GM12878 (cell line): Measurements from ENCODE around the gene DENND6B. TPM values are rescaled to one million over a fixed set of nuclear protein-coding genes. Genes with fewer than 3 reads are reported as not detected.

Experiments used
- ATAC-seq: fragments of 200-7000 bp; cut with Tn5 transposase; 3 replicates; pipeline ENCODE4 v1.9.1; 2020; ENCODE audit warnings: mild to moderate bottlenecking, moderate library complexity
- BruUV-seq: library from RNA; stranded (reverse); fragments of 400-500 nt; replicated peaks from 2 replicates; lab custom pipeline; 2021; lab: Mats Ljungman, UMichigan
- CTCF ChIA-PET: fragments of 300-600 bp; sonication (Branson Sonifier 250); formaldehyde crosslinking; extraction: SDS; loops from one replicate; lab custom pipeline; 2021; ENCODE audit warnings: inconsistent platforms; lab: Yijun Ruan, JAX
- POLR2A ChIA-PET: fragments of 350-600 bp; formaldehyde crosslinking; extraction: SDS; loops from one replicate; lab custom pipeline; 2021; ENCODE audit warnings: inconsistent platforms; lab: Charles Lee
- RAD21 ChIA-PET: fragments of 300-600 bp; sonication (Branson Sonifier 250); formaldehyde crosslinking; loops from one replicate; lab custom pipeline; 2023; ENCODE audit warnings: antibody characterized with exemption; ENCODE audit not compliant: unreplicated experiment; lab: Charles Lee
- SMC1A ChIA-PET: fragments of 300-600 bp; sonication (Branson Sonifier 250); formaldehyde crosslinking; loops from one replicate; lab custom pipeline; 2023; ENCODE audit not compliant: unreplicated experiment, uncharacterized antibody; lab: Charles Lee
- DNase-seq: peaks from one replicate; pipeline ENCODE4 v3.0.0-alpha.2; 2011; ENCODE audit warnings: low read depth, low spot score
- FAIRE-seq: peaks from 3 replicates; lab custom pipeline; 2011; peaks lifted over from hg19 to GRCh38; lab: Jason Lieb, UNC
- H2AFZ ChIP-seq: 2 replicates; pipeline ENCODE4 v1.6.0; 2011; ENCODE audit warnings: low read depth, low read length, control low read depth; ENCODE audit not compliant: control insufficient read depth
- H3K27ac ChIP-seq: 2 replicates; pipeline ENCODE4 v1.5.1; 2011; ENCODE audit warnings: control low read depth; ENCODE audit not compliant: control insufficient read depth, insufficient read depth
- H3K27me3 ChIP-seq, 2 experiments: replicated peaks in 1 of 2; 2 replicates each; pipeline versions ENCODE4 v1.6.0 to v1.6.1; 2011; ENCODE audit warnings: low read length in 1 of 2; ENCODE audit not compliant: control insufficient read depth in 2 of 2, insufficient read depth in 2 of 2
- H3K36me3 ChIP-seq, 2 experiments: 2 replicates each; pipeline ENCODE4 v1.5.1; 2011; ENCODE audit warnings: low read length in 1 of 2; ENCODE audit not compliant: control insufficient read depth in 2 of 2, insufficient read depth in 2 of 2
- H3K4me1 ChIP-seq: 2 replicates; pipeline ENCODE4 v1.6.1; 2011; ENCODE audit warnings: mild to moderate bottlenecking, low read length, moderate library complexity, mixed read lengths; ENCODE audit not compliant: control insufficient read depth, insufficient read depth
- H3K4me2 ChIP-seq: 2 replicates; pipeline ENCODE4 v1.6.0; 2011; ENCODE audit warnings: control low read depth; ENCODE audit not compliant: control insufficient read depth, insufficient read depth
- H3K4me3 ChIP-seq: fragments of 200-600 bp; sonication (generic); 2 replicates; pipeline ENCODE4 v1.5.1; 2016
- H3K79me2 ChIP-seq: 2 replicates; pipeline ENCODE4 v1.6.0; 2011; ENCODE audit warnings: low read length; ENCODE audit not compliant: control insufficient read depth, insufficient read depth
- H3K9ac ChIP-seq: 2 replicates; pipeline ENCODE4 v1.8.0; 2011; ENCODE audit warnings: low read length, control low read depth, mixed read lengths; ENCODE audit not compliant: control insufficient read depth, insufficient read depth
- H3K9me3 ChIP-seq: replicated peaks from 3 replicates; pipeline ENCODE4 v1.5.1; 2011; ENCODE audit warnings: mild to moderate bottlenecking, low read length; ENCODE audit not compliant: control insufficient read depth, insufficient read depth
- H4K20me1 ChIP-seq: 2 replicates; pipeline ENCODE4 v1.6.0; 2011; ENCODE audit not compliant: control insufficient read depth, insufficient read depth
- BCL11A ChIP-seq: IDR thresholded peaks from 2 replicates; pipeline ENCODE4 v1.6.1; 2011; ENCODE audit warnings: low read depth, low read length
- CBX3 ChIP-seq: fragments of 200-600 bp; sonication (generic); IDR thresholded peaks from 2 replicates; pipeline ENCODE4 v1.6.1; 2016; ENCODE audit warnings: low read depth, borderline replicate concordance
- JUND ChIP-seq: IDR thresholded peaks from 2 replicates; pipeline ENCODE4 v1.6.1; 2012; ENCODE audit warnings: low read depth, mild to moderate bottlenecking, low read length, improper control_type of control experiment, moderate library complexity
- NFYA ChIP-seq: IDR thresholded peaks from 2 replicates; pipeline ENCODE4 v1.6.1; 2011; ENCODE audit warnings: low read depth, mild to moderate bottlenecking, low read length, improper control_type of control experiment, borderline replicate concordance
- NR2C2 ChIP-seq: IDR thresholded peaks from 2 replicates; pipeline ENCODE4 v1.6.1; 2011; ENCODE audit warnings: borderline replicate concordance, low read depth; ENCODE audit not compliant: control insufficient read depth, insufficient read length
- PML ChIP-seq: IDR thresholded peaks from 2 replicates; pipeline ENCODE4 v1.6.1; 2012; ENCODE audit warnings: low read length, inconsistent platforms
- POU2F2 ChIP-seq: IDR thresholded peaks from 3 replicates; pipeline ENCODE4 v1.6.1; 2011; ENCODE audit warnings: low read depth, mild to moderate bottlenecking, low read length, borderline replicate concordance
- RAD51 ChIP-seq: fragments of 450-650 bp; IDR thresholded peaks from 2 replicates; pipeline ENCODE4 v1.6.1; 2016; ENCODE audit warnings: moderate library complexity, mild to moderate bottlenecking, inconsistent platforms
- RCOR1 ChIP-seq: conservative IDR thresholded peaks from 2 replicates; pipeline ENCODE4 v1.6.1; 2012; ENCODE audit warnings: low read depth, low read length, improper control_type of control experiment
- SMARCA5 ChIP-seq: fragments of 450-650 bp; IDR thresholded peaks from 2 replicates; pipeline ENCODE4 v1.6.1; 2017; ENCODE audit warnings: mild to moderate bottlenecking
- TBL1XR1 ChIP-seq: IDR thresholded peaks from 2 replicates; pipeline ENCODE4 v1.6.1; 2012; ENCODE audit warnings: low read depth, low read length, improper control_type of control experiment
- TCF12 ChIP-seq: IDR thresholded peaks from 2 replicates; pipeline ENCODE4 v1.6.1; 2011; ENCODE audit warnings: low read depth, mild to moderate bottlenecking, low read length
- ZBTB4 ChIP-seq: fragments of 450-650 bp; formaldehyde crosslinking; IDR thresholded peaks from 2 replicates; pipeline ENCODE4 v1.4.0; 2022; ENCODE audit warnings: mild to moderate bottlenecking, moderate library complexity
- WGBS: methylation state at CpG from one replicate; pipeline ENCODE4 v1.1.6; 2016; ENCODE audit warnings: low lambda C conversion rate; ENCODE audit not compliant: insufficient replicate concordance, insufficient coverage; ENCODE audit errors: missing lambda C conversion rate; 5-methylcytosine and 5-hydroxymethylcytosine counted together
- in situ Hi-C: fragments of 300-500 bp; cut with MboI; formaldehyde crosslinking; loops from 9 replicates; pipeline ENCODE4 v1.14.3; 2018; ENCODE audit warnings: mixed read lengths
- intact Hi-C: fragments of 100-400 bp; cut with micrococcal nuclease; formaldehyde crosslinking; loops from one replicate; pipeline ENCODE4 v1.14.2; 2022; ENCODE audit not compliant: unreplicated experiment
- polyA plus RNA-seq, 11 experiments: library from polyadenylated mRNA; depleted of rRNA in 4 of 11; unstranded in 6 of 11; stranded (reverse) in 5 of 11; fragments of >200 nt; fragmentation: Nextera tagmentation in 4 of 11; fragmentation: Illumina TruSeq in 1 of 11; extraction: Ambion mirVana in 4 of 11; extraction: Trizol in 1 of 11; gene quantifications; 1 replicate in 1 of 11; 2 replicates in 10 of 11; pipeline versions ENCODE4 v1.2.1 to v1.2.3, GENCODE V29; 2011 to 2016; ENCODE audit warnings: inconsistent platforms in 2 of 11, missing spikeins in 2 of 11, low read depth in 1 of 11
- total RNA-seq, 4 experiments: library from RNA; depleted of rRNA in 3 of 4; stranded (reverse); fragments of >200 nt in 3 of 4; fragmentation: Illumina TruSeq in 1 of 4; extraction: Trizol in 1 of 4; gene quantifications; 2 replicates each; pipeline versions ENCODE4 v1.2.1 to v1.2.3, GENCODE V29; 2013 to 2021
- TF ChIP-seq, protein P1 (sequence below): fragments of 150-350 bp; IDR thresholded peaks from 2 replicates; pipeline ENCODE4 v1.6.1; 2014; ENCODE audit warnings: mild to moderate bottlenecking, low read depth, low read length

DENND6B gene
- total and polyA plus RNA-seq, 10 of the 15 experiments (the other 5 are each of a cell fraction or from before 2014, with no cell fraction given): 0.72 to 11.3 (median 6.2) TPM

GRCh38 chr22:50294319-50294656 lies 32.5 kb downstream of the DENND6B start:
- in situ Hi-C loops: no loop called here
- intact Hi-C loops: no loop called here
- peaks cover 10 to 23% of the 10 kb centered on the region in 2 experiments; a peak in 3 of 4 replicates for H3K36me3 ChIP-seq
- peaks cover 60% of the 10 kb centered on the region for H3K79me2 ChIP-seq
- H3K4me2 ChIP-seq: peak overlapping the region; percentile 40; the same call in 1 of the 2 replicates
- WGBS: 49% methylated on average over 5 of the region's 5 CpGs
- H3K27ac ChIP-seq: peak overlapping the region; percentile 2; the same call in 1 of the 2 replicates
- RAD21 ChIA-PET: interaction anchor here (1.4 to 2.8 kb wide), 3 partner anchors 9 to 18 kb away, joined by 4 to 10 read pairs (median 5); no protein-coding TSS in a partner anchor
- ATAC-seq (no peak), DNase-seq (no peak), FAIRE-seq (no peak)
- H3K9ac ChIP-seq: peak overlapping the region; percentile 9; the same call in 1 of the 2 replicates
- TF ChIP-seq, protein P1, sequence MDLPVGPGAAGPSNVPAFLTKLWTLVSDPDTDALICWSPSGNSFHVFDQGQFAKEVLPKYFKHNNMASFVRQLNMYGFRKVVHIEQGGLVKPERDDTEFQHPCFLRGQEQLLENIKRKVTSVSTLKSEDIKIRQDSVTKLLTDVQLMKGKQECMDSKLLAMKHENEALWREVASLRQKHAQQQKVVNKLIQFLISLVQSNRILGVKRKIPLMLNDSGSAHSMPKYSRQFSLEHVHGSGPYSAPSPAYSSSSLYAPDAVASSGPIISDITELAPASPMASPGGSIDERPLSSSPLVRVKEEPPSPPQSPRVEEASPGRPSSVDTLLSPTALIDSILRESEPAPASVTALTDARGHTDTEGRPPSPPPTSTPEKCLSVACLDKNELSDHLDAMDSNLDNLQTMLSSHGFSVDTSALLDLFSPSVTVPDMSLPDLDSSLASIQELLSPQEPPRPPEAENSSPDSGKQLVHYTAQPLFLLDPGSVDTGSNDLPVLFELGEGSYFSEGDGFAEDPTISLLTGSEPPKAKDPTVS: no peak
- no peak for TF ChIP-seq SMARCA5
- TF ChIP-seq JUND: no peak
- TF ChIP-seq TBL1XR1: no peak
- no peak for TF ChIP-seq RAD51
- TF ChIP-seq RCOR1: no peak
- TF ChIP-seq NFYA: no peak
- TF ChIP-seq ZBTB4 (CRISPR knock-in tag): no peak
- no peak for TF ChIP-seq POU2F2
- TF ChIP-seq BCL11A: no peak
- TF ChIP-seq TCF12: no peak
- TF ChIP-seq NR2C2: no peak
- TF ChIP-seq PML: no peak
- no peak for TF ChIP-seq CBX3
- H3K27me3 ChIP-seq: no peaks in the 10 kb centered on the region
- SMC1A ChIA-PET: interaction anchor here (2.9 kb wide), 1 partner anchor 10 kb away, joined by 21 read pairs; no protein-coding TSS in a partner anchor
- H3K4me1 ChIP-seq: peaks cover 27% of the 10 kb centered on the region
- H2AFZ ChIP-seq: no peak overlapping the region
- CTCF ChIA-PET: interaction anchor here (0.6 to 2.5 kb wide), 6 partner anchors 10 to 176 kb away, joined by 3 to 12 read pairs (median 6); no protein-coding TSS in a partner anchor
- no peak overlapping the region for H3K4me3 ChIP-seq
- POLR2A ChIA-PET: interaction anchor here (0.6 to 3.7 kb wide), 5 partner anchors 8 to 66 kb away, joined by 3 to 22 read pairs (median 3); partner anchors contain the start of gene DENND6B
- BruUV-seq: no TSS peak
- no peaks in the 10 kb centered on the region; the same call in none of the 2 replicates for H4K20me1 ChIP-seq
- no peaks in the 10 kb centered on the region for H3K9me3 ChIP-seq
